Renal cortical epithelial cell (primary cell): ENCODE measurements around the gene CDPF1. TPM values are rescaled to one million over a fixed set of nuclear protein-coding genes. Genes with fewer than 3 reads are reported as not detected.
A peak's percentile ranks its signal among the peaks of the same experiment; 100 is the strongest.
"Not testable (repeated sequence)": the region's sequence is repeated elsewhere in the genome, so short reads cannot be mapped to it uniquely, and the experiment has no call there.

Source experiments
- DNase-seq: peaks from one replicate; pipeline ENCODE4 v3.0.0-alpha.2; 2011; ENCODE audit warnings: low read depth
- total RNA-seq: library from RNA; depleted of rRNA; stranded (reverse); fragments of >200 nt; gene quantifications from 2 replicates; pipeline ENCODE4 v1.2.3, GENCODE V29; 2014

Gene CDPF1
- total RNA-seq, 1 donor from 2014 or later = 9.0 TPM

- DNase-seq = no peak
Measured at GRCh38 chr22:46224898-46225290, 25.2 kb downstream of the CDPF1 start.

- DNase-seq = no peak
Measured at GRCh38 chr22:46224044-46224897, 25.8 kb downstream of the CDPF1 start.

GRCh38 chr22:46220921-46221320 lies 29.2 kb downstream of the CDPF1 start:
- DNase-seq = no peak

- no peak for DNase-seq
Measured at GRCh38 chr22:46219636-46220035, 30.5 kb downstream of the CDPF1 start.

- no peak for DNase-seq
Measured at GRCh38 chr22:46214616-46215015, 35.5 kb downstream of the CDPF1 start.

DNA sequence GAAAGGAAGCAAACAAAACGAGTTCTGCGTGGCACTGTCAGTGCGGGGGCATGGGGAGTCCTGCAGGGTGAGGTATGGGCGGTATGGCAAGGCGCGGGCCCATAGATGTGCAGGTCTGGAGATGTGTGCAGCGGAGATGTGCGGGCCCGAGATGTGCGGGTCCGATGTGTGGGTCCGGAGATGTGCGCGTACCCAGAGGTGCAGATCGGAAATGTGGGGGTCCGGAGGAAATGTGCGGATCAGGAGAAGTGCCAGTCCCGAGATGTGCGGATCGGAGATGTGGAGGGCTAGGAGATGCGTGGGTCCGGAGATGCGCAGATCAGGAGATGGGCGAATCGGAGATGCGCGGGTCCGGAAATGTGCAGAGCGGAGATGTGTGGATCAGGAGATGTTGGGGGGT lies 35.9 kb downstream of the CDPF1 start:
- no peak for DNase-seq

DNA sequence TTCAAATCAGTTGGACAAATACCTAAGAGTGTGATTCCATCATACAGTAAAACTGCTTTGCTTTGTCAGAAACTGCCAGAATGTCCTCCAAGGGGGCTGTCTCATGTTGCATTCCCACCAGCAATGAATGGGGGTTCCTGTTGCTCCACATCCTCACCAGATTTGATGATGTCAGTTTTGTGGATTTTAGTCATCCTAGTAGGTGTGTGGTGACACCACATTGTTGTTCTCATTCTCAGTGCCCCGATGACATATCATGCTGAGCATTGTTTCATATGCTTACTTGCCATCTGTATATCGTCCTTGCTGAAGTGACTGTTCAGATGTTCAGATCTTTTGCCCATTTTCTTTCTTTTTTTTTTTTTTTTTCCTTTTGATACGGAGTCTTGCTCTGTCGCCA lies 37.0 kb downstream of the CDPF1 start:
- DNase-seq = no peak

GRCh38 chr22:46212195-46212594 lies 37.9 kb downstream of the CDPF1 start:
- no peak for DNase-seq

- DNase-seq = no peak
Measured at GRCh38 chr22:46209262-46209661, 40.8 kb downstream of the CDPF1 start.

DNA sequence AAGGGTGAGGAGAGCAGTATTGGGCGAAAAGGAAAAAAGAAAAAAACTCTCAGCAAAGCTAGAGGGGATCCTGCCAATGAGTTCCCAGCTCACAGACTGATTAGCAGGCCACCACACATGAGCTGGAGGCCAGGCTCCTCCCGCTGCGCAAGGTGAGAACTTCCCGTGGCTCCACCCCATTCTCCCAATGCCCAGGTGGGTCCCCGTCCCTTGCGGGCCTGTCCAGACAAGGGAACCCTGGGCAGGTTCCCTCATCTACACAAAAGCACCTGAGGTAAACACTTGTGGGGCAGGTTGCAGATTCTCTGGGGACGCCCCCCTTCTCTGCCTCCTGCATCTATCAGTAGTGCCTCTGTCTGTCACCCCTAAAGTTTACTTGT lies 46.5 kb downstream of the CDPF1 start:
- no peak for DNase-seq

DNA sequence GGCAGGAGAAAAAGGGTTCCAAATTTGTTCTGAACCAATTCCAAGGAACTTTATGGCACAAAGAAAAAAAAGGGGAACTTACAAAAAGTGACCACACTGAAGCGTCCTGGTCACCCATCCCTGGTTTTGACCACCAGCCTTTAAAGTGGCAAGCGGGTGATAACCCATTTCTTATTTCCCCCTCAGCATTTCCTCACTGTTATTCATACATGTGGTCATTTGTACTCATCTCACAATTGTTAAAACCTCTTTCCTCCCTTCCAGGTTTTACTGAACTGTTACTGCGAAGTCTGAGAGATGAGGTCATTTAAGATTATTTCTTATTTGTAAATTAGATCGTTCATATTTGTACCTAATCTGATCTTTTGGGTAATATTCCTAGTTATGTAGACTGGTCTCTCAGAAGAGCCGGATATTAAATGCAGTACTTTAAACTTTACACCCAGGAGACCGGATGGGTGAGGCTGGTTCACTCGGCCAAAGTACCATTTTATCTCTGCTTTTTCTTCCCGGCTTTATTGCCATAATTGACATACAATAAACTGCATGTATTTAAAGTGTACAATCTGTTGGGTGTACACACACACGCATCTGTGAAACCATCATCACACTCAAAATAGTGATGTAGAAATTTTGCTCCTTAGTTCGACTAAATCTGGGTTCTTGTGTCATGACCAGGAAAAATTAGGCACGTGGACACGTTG lies 47.0 kb downstream of the CDPF1 start:
- DNase-seq = no peak

- DNase-seq = peak; percentile 31
Measured at GRCh38 chr22:46201059-46201757, 48.9 kb downstream of the CDPF1 start.

GRCh38 chr22:46198806-46199205 lies 51.3 kb downstream of the CDPF1 start:
- DNase-seq = not testable (repeated sequence)

DNA sequence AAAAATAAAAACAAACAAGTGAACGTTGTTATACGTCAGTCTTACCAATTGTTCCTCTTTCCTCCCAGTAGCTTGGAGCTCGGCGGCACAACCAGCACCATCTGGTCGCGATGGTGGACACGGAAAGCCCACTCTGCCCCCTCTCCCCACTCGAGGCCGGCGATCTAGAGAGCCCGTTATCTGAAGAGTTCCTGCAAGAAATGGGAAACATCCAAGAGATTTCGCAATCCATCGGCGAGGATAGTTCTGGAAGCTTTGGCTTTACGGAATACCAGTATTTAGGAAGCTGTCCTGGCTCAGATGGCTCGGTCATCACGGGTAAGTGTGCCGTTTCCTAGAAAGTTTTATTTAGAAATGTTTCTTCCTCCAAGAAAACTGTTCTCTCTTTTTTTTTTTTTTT lies 51.8 kb downstream of the CDPF1 start:
- no peak for DNase-seq

DNA sequence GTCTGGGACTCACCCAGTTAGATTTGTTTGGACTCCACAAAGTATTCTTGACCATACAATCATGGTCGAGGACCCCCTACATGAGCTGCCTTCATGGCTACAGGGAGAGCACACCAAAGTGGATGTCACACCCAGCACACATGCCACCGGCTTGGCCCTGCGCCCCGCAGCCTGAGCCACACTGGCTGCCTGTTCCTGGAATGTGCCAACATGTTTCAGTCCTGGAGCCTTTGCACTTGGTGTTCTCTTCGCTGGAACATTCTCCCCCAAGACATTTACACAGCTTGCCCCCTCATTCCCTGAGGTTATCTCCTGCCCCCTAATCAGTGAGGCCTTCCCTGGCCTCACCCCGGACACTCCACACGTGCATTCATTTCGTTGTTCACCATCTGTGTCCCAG lies 53.8 kb downstream of the CDPF1 start:
- DNase-seq = no peak

GRCh38 chr22:46195487-46196165 lies 54.5 kb downstream of the CDPF1 start:
- DNase-seq = no peak

Other genes with a start within 250 kb of the CDPF1 start
- gene PPARA, start 99.8 kb downstream of the CDPF1 start, total RNA-seq = 9.2 and 19.8 TPM in 2 replicates
- gene PKDREJ, start 13.1 kb upstream of the CDPF1 start, total RNA-seq = not detected in 2 replicates
- 20.1 and 31.8 TPM in 2 replicates for gene TTC38, start 17.7 kb upstream of the CDPF1 start, total RNA-seq
- 0.20 and 3.3 TPM in 2 replicates for gene GTSE1, start 46.6 kb upstream of the CDPF1 start, total RNA-seq
- 24.3 and 41.2 TPM in 2 replicates for gene TRMU, start 85.4 kb upstream of the CDPF1 start, total RNA-seq